ENCODE data around the gene SRRM2. TPM values are rescaled to one million over a fixed set of nuclear protein-coding genes. Genes with fewer than 3 reads are reported as not detected.

SRRM2 gene
- total and polyA plus RNA-seq, 8 donors, result 142 to 2,165 (median 655) TPM

- peaks cover 0 to 71% (median 0%) of the 10 kb centered on the region in 3 donors for H3K27me3 ChIP-seq
- H3K9me3 ChIP-seq, result no peaks in the 10 kb centered on the region
- peaks cover 0 to 7% (median 0%) of the 10 kb centered on the region in 4 donors for H3K4me1 ChIP-seq
- intact Hi-C loops (cut with DNase I; ENCODE audit: low total_unique reads), result no loop called here
- no peaks in the 10 kb centered on the region for H3K36me3 ChIP-seq
- no peak overlapping the region for H3K27ac ChIP-seq
- no peak for DNase-seq
- TF ChIP-seq EP300 (IDR thresholded peaks at IDR 0.05) (no peak), POLR2A (IDR thresholded peaks at IDR 0.05) (no peak), POLR2AphosphoS5 (IDR thresholded peaks at IDR 0.05) (no peak)
- TF ChIP-seq, protein P1, sequence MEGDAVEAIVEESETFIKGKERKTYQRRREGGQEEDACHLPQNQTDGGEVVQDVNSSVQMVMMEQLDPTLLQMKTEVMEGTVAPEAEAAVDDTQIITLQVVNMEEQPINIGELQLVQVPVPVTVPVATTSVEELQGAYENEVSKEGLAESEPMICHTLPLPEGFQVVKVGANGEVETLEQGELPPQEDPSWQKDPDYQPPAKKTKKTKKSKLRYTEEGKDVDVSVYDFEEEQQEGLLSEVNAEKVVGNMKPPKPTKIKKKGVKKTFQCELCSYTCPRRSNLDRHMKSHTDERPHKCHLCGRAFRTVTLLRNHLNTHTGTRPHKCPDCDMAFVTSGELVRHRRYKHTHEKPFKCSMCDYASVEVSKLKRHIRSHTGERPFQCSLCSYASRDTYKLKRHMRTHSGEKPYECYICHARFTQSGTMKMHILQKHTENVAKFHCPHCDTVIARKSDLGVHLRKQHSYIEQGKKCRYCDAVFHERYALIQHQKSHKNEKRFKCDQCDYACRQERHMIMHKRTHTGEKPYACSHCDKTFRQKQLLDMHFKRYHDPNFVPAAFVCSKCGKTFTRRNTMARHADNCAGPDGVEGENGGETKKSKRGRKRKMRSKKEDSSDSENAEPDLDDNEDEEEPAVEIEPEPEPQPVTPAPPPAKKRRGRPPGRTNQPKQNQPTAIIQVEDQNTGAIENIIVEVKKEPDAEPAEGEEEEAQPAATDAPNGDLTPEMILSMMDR (IDR thresholded peaks at IDR 0.05), result no peak
- 71 to 81% (median 74%) methylated on average over 7 of the region's 7 CpGs for WGBS, 5 donors
- no peak overlapping the region for H3K4me3 ChIP-seq
These were observed 61.4 kb downstream of the SRRM2 start for GRCh38 chr16:2813771-2814221.

GRCh38 chr16:2814551-2815298 is 62.3 kb downstream of the SRRM2 start:
- no peak overlapping the region for H3K27ac ChIP-seq
- H3K4me3 ChIP-seq, result no peak overlapping the region
- DNase-seq, result no peak
- H3K9me3 ChIP-seq, result no peaks in the 10 kb centered on the region
- intact Hi-C loops (cut with DNase I; ENCODE audit: low total_unique reads), result no loop called here
- no peaks in the 10 kb centered on the region for H3K36me3 ChIP-seq
- WGBS, 5 donors, result 79 to 86% (median 80%) methylated on average over 17 to 20 of the region's 20 CpGs
- TF ChIP-seq POLR2AphosphoS5 (IDR thresholded peaks at IDR 0.05), result no peak
- no peak for TF ChIP-seq POLR2A (IDR thresholded peaks at IDR 0.05)
- TF ChIP-seq, protein P1 (IDR thresholded peaks at IDR 0.05), result no peak
- TF ChIP-seq EP300 (IDR thresholded peaks at IDR 0.05), result no peak
- H3K27me3 ChIP-seq, result peaks cover 0 to 81% (median 0%) of the 10 kb centered on the region in 3 donors
- peaks cover 0 to 7% (median 0%) of the 10 kb centered on the region in 4 donors for H3K4me1 ChIP-seq

DNA sequence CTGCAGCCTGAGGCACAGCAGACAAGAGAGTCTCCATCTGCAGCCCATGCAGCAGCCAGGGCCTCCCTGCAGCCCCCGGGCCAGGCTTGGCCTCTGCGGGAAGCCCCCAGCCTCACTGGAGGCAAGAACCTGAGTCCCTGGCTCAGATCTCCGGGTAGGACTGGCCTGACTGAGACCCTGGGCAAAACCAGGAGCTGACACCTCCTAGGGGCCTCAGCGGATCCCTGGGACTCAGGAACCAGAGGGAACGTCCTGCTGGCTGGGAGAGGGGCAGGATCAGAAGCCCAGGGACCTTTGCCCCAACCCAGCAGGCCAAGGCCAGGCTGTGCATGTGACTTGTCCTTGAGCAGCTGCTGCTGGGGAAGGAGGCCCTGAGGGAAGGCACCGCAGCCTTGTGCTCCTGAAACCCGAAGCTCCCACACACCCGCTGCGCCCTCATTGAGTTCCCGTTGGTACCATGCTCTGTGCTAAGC is 62.9 kb downstream of the SRRM2 start:
- no peak for DNase-seq
- TF ChIP-seq, protein P1 (IDR thresholded peaks at IDR 0.05), result no peak
- TF ChIP-seq POLR2AphosphoS5 (IDR thresholded peaks at IDR 0.05), result no peak
- no peak for TF ChIP-seq EP300 (IDR thresholded peaks at IDR 0.05)
- TF ChIP-seq POLR2A (IDR thresholded peaks at IDR 0.05), result no peak
- H3K36me3 ChIP-seq, result no peaks in the 10 kb centered on the region
- intact Hi-C loops (cut with DNase I; ENCODE audit: low total_unique reads), result no loop called here
- H3K27ac ChIP-seq, result no peak overlapping the region
- WGBS, 5 donors, result 78 to 89% (median 87%) methylated on average over 7 to 10 of the region's 10 CpGs
- H3K9me3 ChIP-seq, result no peaks in the 10 kb centered on the region
- no peak overlapping the region for H3K4me3 ChIP-seq
- H3K27me3 ChIP-seq, result peaks cover 0 to 81% (median 3%) of the 10 kb centered on the region in 3 donors
- peaks cover 0 to 7% (median 0%) of the 10 kb centered on the region in 4 donors for H3K4me1 ChIP-seq

DNA sequence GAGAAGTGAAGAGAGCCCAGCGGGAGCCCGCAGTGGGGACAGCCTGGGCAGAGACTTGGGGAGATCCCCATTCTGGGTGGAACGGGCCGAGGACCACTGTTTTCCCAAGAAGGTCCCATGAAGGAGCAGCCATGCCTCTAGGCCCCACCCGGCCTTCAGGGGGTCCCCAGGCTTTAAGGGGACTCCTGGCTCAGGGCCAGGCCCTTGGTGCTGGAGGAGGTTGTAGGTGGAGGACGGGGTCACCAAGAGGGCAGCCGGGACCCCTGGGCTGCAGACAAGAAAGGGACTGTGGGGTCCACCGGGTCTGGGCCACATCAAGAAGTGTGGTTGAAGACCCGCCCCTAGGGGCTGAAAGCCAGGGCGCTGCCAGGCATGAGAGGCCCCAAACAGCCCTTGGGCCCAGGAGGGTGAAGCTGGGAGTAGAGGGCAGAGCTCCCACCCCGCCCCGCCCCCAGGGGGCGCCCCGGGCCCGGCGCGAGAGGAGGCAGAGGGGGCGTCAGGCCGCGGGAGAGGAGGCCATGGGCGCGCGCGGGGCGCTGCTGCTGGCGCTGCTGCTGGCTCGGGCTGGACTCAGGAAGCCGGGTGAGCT is 64.4 kb downstream of the SRRM2 start, which contains the start of gene PRSS21:
PRSS21 (plus strand) TSS at position 487 of the 589 bp plus-strand sequence; CDS start at position 519, 32 bp downstream.
- DNase-seq, result no peak
- H3K36me3 ChIP-seq, result no peaks in the 10 kb centered on the region
- WGBS, 5 donors, result 62 to 88% (median 68%) methylated on average over 10 to 28 of the region's 28 CpGs
- peaks cover 0 to 2% (median 0%) of the 10 kb centered on the region in 4 donors for H3K4me1 ChIP-seq
- H3K9me3 ChIP-seq, result no peaks in the 10 kb centered on the region
- H3K27ac ChIP-seq, result no peak within 1 kb of the TSS
- intact Hi-C loops (cut with DNase I; ENCODE audit: low total_unique reads), result no loop called here
- no peak for TF ChIP-seq POLR2AphosphoS5 (IDR thresholded peaks at IDR 0.05)
- no peak for TF ChIP-seq EP300 (IDR thresholded peaks at IDR 0.05)
- TF ChIP-seq, protein P1 (IDR thresholded peaks at IDR 0.05), result peak in 1 of 7 experiments; percentile 26
- H3K4me3 ChIP-seq, result peak within 1 kb of the TSS in 1 of 4 donors; percentile 3
- H3K27me3 ChIP-seq, result peaks cover 0 to 83% (median 3%) of the 10 kb centered on the region in 3 donors

Data from stomach (tissue), 9 donors.